PFSK-1 (cell line): ENCODE results near the gene LDAH.

Source experiments
- FOXP2 ChIP-seq: optimal IDR thresholded peaks from 2 replicates; pipeline ENCODE3; 2011; ENCODE audit warnings: borderline replicate concordance, control low read depth, inconsistent platforms; ENCODE audit not compliant: insufficient read depth; ENCODE audit errors: extremely low read length, extremely low read depth
- POLR2AphosphoS5 ChIP-seq: IDR thresholded peaks from 2 replicates; pipeline ENCODE4 v1.6.1; 2012; ENCODE audit warnings: low read depth, mild to moderate bottlenecking, control low read depth, low read length, moderate library complexity
- REST ChIP-seq, 2 experiments: IDR thresholded peaks; 2 replicates each; pipeline versions ENCODE4 v1.6.1 to v1.8.0; 2011 to 2012; ENCODE audit warnings: low read depth in 2 of 2, low read length in 2 of 2, control low read depth in 1 of 2, inconsistent platforms in 1 of 2, mild to moderate bottlenecking in 1 of 2, moderate library complexity in 1 of 2; ENCODE audit not compliant: insufficient read depth in 1 of 2
- SIN3A ChIP-seq: IDR thresholded peaks from 2 replicates; pipeline ENCODE4 v1.6.1; 2012; ENCODE audit warnings: mild to moderate bottlenecking, low read length, moderate library complexity, borderline replicate concordance; ENCODE audit not compliant: insufficient read depth
- TAF1 ChIP-seq: IDR thresholded peaks from 2 replicates; pipeline ENCODE4 v1.6.1; 2012; ENCODE audit warnings: low read length, control low read depth, borderline replicate concordance; ENCODE audit not compliant: insufficient read depth

The LDAH gene

GRCh38 chr2:20689428-20690264 lies 133.3 kb downstream of the LDAH start:
- TF ChIP-seq TAF1 (no peak), FOXP2 (no peak), POLR2AphosphoS5 (no peak), SIN3A (no peak), REST (IDR thresholded peaks at IDR 0.05; ENCODE audit: insufficient read depth in 1 of 2, low read depth in 2 of 2, low read length in 2 of 2) (no peak)

- TF ChIP-seq REST (IDR thresholded peaks at IDR 0.05; ENCODE audit: insufficient read depth in 1 of 2, low read depth in 2 of 2, low read length in 2 of 2) (no peak), TAF1 (no peak), SIN3A (no peak), POLR2AphosphoS5 (no peak), FOXP2 (no peak)
Measured at GRCh38 chr2:20687260-20687832, 135.6 kb downstream of the LDAH start.

- TF ChIP-seq TAF1 (no peak), FOXP2 (no peak), SIN3A (no peak), REST (IDR thresholded peaks at IDR 0.05; ENCODE audit: insufficient read depth in 1 of 2, low read depth in 2 of 2, low read length in 2 of 2) (no peak), POLR2AphosphoS5 (no peak)
Measured at GRCh38 chr2:20684581-20685063, 138.3 kb downstream of the LDAH start.

- TF ChIP-seq POLR2AphosphoS5 (no peak), TAF1 (no peak), SIN3A (no peak), REST (IDR thresholded peaks at IDR 0.05; ENCODE audit: insufficient read depth in 1 of 2, low read depth in 2 of 2, low read length in 2 of 2) (no peak)
Measured at GRCh38 chr2:20682167-20682920, 140.6 kb downstream of the LDAH start.
